HepG2 (cell line): ENCODE results near the gene RGL3. TPM values are rescaled to one million over a fixed set of nuclear protein-coding genes. Genes with fewer than 3 reads are reported as not detected.
A peak's percentile ranks its signal among the peaks of the same experiment; 100 is the strongest.

ENCODE experiments used
- AHDC1 ChIP-seq: sonication (generic); formaldehyde crosslinking; IDR thresholded peaks from 2 replicates; pipeline ENCODE4 v1.5.1; 2020; ENCODE audit warnings: mild to moderate bottlenecking, missing genetic modification reagents, borderline replicate concordance
- BRCA1 ChIP-seq: sonication (generic); formaldehyde crosslinking; IDR thresholded peaks from 2 replicates; pipeline ENCODE4 v1.4.0; 2020; ENCODE audit warnings: missing genetic modification reagents
- CBFB ChIP-seq: sonication (generic); formaldehyde crosslinking; IDR thresholded peaks from 2 replicates; pipeline ENCODE4 v1.4.0; 2020; ENCODE audit warnings: missing genetic modification reagents
- CREM ChIP-seq, 2 experiments: sonication (generic) in 1 of 2; formaldehyde crosslinking in 1 of 2; IDR thresholded peaks; 2 replicates each; pipeline versions ENCODE4 v1.4.0 to v1.6.1; 2016 to 2020; ENCODE audit warnings: antibody characterized with exemption in 1 of 2, mild to moderate bottlenecking in 1 of 2, missing genetic modification reagents in 1 of 2
- DR1 ChIP-seq: sonication (generic); formaldehyde crosslinking; IDR thresholded peaks from 2 replicates; pipeline ENCODE4 v1.8.0; 2021; ENCODE audit warnings: mild to moderate bottlenecking, missing genetic modification reagents, inconsistent platforms
- ELK4 ChIP-seq: sonication (generic); formaldehyde crosslinking; IDR thresholded peaks from 2 replicates; pipeline ENCODE4 v1.9.0; 2021; ENCODE audit warnings: missing genetic modification reagents, borderline replicate concordance
- GMEB2 ChIP-seq: IDR thresholded peaks from 2 replicates; pipeline ENCODE4 v1.6.1; 2016; ENCODE audit warnings: missing biosample characterization, missing genetic modification reagents, low read depth
- HHEX ChIP-seq: IDR thresholded peaks from 2 replicates; pipeline ENCODE4 v1.6.1; 2016; ENCODE audit warnings: control low read depth
- MEIS2 ChIP-seq: sonication (generic); formaldehyde crosslinking; IDR thresholded peaks from 2 replicates; pipeline ENCODE4 v1.9.0; 2021; ENCODE audit warnings: mild to moderate bottlenecking, missing genetic modification reagents
- SIN3A ChIP-seq: IDR thresholded peaks from 2 replicates; pipeline ENCODE4 v1.6.1; 2011; ENCODE audit warnings: low read depth, mild to moderate bottlenecking, control low read depth, low read length, borderline replicate concordance
- SKI ChIP-seq: fragments of 450-650 bp; IDR thresholded peaks from one replicate; pipeline ENCODE4 v1.6.1; 2018; ENCODE audit warnings: mild to moderate bottlenecking; ENCODE audit not compliant: partially characterized antibody
- SNAPC2 ChIP-seq: sonication (generic); formaldehyde crosslinking; IDR thresholded peaks from 2 replicates; pipeline ENCODE4 v1.8.1; 2022; ENCODE audit warnings: mild to moderate bottlenecking, missing genetic modification reagents
- TGIF2 ChIP-seq: IDR thresholded peaks from 2 replicates; pipeline ENCODE4 v1.6.1; 2016; ENCODE audit warnings: control low read depth, missing compliant biosample characterization
- ZBTB21 ChIP-seq: sonication (generic); formaldehyde crosslinking; IDR thresholded peaks from 2 replicates; pipeline ENCODE4 v1.4.0; 2020; ENCODE audit warnings: missing genetic modification reagents
- ZNF280B ChIP-seq: sonication (generic); formaldehyde crosslinking; IDR thresholded peaks from 2 replicates; pipeline ENCODE4 v1.5.0; 2020; ENCODE audit warnings: missing genetic modification reagents, mild to moderate bottlenecking, borderline replicate concordance
- ZNF281 ChIP-seq: sonication (generic); formaldehyde crosslinking; IDR thresholded peaks from 2 replicates; pipeline ENCODE4 v1.4.0; 2020; ENCODE audit warnings: missing genetic modification reagents, borderline replicate concordance
- polyA plus RNA-seq, 8 experiments: library from polyadenylated mRNA; depleted of rRNA in 3 of 8; stranded (reverse) in 7 of 8; unstranded in 1 of 8; fragments of >200 nt; fragmentation: Illumina TruSeq in 4 of 8; extraction: Trizol in 4 of 8; gene quantifications; 2 replicates each; pipeline versions ENCODE4 v1.2.1 to v1.2.3, GENCODE V29; 2011 to 2016; ENCODE audit warnings: low read depth in 4 of 8, missing spikeins in 1 of 8, mixed read lengths in 1 of 8; ENCODE audit not compliant: insufficient read depth in 1 of 8
- total RNA-seq, 5 experiments: library from RNA; depleted of rRNA; stranded (reverse); fragments of >200 nt; fragmentation: Illumina TruSeq; extraction: Trizol; gene quantifications; 2 replicates each; pipeline ENCODE4 v1.2.3, GENCODE V29; 2016; ENCODE audit warnings: low read depth in 1 of 5

Gene RGL3
- total and polyA plus RNA-seq, 2 of the 13 experiments (the other 11 are each of a cell fraction or from before 2014, with no cell fraction given), result 4.2 to 7.6 TPM

- TF ChIP-seq ZNF281 (CRISPR knock-in tag), result 0 out of 2 replicates have a peak, but pooled peaks have one; percentile 22
- peak; percentile 71 for TF ChIP-seq DR1 (CRISPR knock-in tag)
- no peak for TF ChIP-seq HHEX
- TF ChIP-seq SNAPC2 (CRISPR knock-in tag), result 0 out of 2 replicates have a peak, but pooled peaks have one; percentile 37
- no peak; the same call in 1 of the 2 replicates for TF ChIP-seq CBFB (CRISPR knock-in tag)
- TF ChIP-seq CREM (IDR thresholded peaks at IDR 0.05), result peak; percentile 72
- no peak for TF ChIP-seq CREM (CRISPR knock-in tag; IDR thresholded peaks at IDR 0.05)
- TF ChIP-seq ELK4, result no peak
- no peak for TF ChIP-seq SIN3A
- no peak for TF ChIP-seq ZBTB21 (CRISPR knock-in tag)
- peak; percentile 98 for TF ChIP-seq ZNF280B (CRISPR knock-in tag)
- TF ChIP-seq SKI, result no peak
- no peak for TF ChIP-seq BRCA1
- peak; percentile 71 for TF ChIP-seq TGIF2 (CRISPR knock-in tag)
- 0 out of 2 replicates have a peak, but pooled peaks have one; percentile 16 for TF ChIP-seq GMEB2 (CRISPR knock-in tag)
- no peak for TF ChIP-seq AHDC1 (CRISPR knock-in tag)
- TF ChIP-seq MEIS2, result peak; percentile 40; the same call in 1 of the 2 replicates
Measured at GRCh38 chr19:11374433-11375142, 44.5 kb downstream of the RGL3 start, which contains the start of gene SWSAP1 (continued).
